Right lobe of liver (tissue), 4 donors: Measurements from ENCODE around the gene DPP7.
A peak's percentile ranks its signal among the peaks of the same experiment; 100 is the strongest.

Experiments used
- POLR2A ChIP-seq: fragments of 450-650 bp; IDR thresholded peaks from one replicate; pipeline ENCODE4 v1.6.1; 2017; ENCODE audit warnings: antibody characterized with exemption, mild to moderate bottlenecking
- TF ChIP-seq, protein P1 (sequence below), 4 donors: fragments of 200-600 bp in 3 of 4; fragments of 450-650 bp in 1 of 4; IDR thresholded peaks; one replicate each; pipeline versions ENCODE4 v1.5.1 to v1.8.0; 2016 to 2022; ENCODE audit warnings: antibody characterized with exemption in 4 of 4, mild to moderate bottlenecking in 2 of 4
- donor health status: DM: no; HTN: no; CAD: no.
- donor health status: DM: no; HTN: no; CAD: no.
- donor health status: DM: no; HTN: yes; CAD: no.

DNA sequence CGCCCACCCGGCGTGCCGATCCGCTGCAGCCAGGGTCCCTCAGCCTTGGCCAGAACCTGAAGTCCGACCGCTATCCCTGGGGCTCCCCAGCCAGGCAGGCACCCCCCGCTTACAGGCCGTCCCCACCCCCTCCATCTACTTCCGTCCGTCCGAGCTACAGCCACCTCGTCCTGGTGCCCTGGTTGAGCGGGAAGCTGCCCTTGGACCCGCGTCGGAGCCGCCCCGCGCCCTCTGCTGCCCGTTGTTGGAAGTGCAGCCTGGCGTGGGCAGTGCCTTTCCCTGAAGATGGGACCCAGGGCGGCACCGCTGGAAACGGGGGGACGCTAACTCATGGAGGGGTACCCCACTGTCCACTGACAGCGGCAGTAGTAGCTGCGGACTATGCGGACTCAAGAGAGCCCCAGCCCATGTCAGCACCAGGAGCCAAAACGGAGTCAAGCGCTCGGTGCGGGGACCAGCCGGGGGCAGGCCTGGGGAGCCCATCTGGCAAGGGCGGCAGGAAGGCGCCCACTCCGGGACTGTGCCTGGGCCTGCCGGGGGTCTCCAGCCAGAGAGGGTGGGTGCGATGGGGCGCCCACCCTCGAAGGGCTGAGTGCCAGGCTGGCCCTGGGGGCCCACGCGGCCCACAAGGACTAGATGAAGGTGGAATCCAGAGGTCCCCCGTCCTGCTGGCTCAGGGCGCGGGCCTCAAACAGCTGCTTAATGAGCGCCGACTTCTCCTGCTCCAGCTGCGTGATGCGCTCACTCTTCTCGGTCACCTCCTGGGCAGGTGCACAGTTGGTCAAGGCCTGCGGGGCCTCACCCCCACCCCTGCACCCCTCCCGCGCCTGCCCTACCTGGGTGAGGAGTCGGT is 50.3 kb downstream of the DPP7 start:
- TF ChIP-seq, protein P1, sequence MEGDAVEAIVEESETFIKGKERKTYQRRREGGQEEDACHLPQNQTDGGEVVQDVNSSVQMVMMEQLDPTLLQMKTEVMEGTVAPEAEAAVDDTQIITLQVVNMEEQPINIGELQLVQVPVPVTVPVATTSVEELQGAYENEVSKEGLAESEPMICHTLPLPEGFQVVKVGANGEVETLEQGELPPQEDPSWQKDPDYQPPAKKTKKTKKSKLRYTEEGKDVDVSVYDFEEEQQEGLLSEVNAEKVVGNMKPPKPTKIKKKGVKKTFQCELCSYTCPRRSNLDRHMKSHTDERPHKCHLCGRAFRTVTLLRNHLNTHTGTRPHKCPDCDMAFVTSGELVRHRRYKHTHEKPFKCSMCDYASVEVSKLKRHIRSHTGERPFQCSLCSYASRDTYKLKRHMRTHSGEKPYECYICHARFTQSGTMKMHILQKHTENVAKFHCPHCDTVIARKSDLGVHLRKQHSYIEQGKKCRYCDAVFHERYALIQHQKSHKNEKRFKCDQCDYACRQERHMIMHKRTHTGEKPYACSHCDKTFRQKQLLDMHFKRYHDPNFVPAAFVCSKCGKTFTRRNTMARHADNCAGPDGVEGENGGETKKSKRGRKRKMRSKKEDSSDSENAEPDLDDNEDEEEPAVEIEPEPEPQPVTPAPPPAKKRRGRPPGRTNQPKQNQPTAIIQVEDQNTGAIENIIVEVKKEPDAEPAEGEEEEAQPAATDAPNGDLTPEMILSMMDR (IDR thresholded peaks at IDR 0.05) = peak; percentile 91 to 98 (median 92)
- TF ChIP-seq POLR2A = no peak
